ENCODE results near the gene IMPG2.

DNA sequence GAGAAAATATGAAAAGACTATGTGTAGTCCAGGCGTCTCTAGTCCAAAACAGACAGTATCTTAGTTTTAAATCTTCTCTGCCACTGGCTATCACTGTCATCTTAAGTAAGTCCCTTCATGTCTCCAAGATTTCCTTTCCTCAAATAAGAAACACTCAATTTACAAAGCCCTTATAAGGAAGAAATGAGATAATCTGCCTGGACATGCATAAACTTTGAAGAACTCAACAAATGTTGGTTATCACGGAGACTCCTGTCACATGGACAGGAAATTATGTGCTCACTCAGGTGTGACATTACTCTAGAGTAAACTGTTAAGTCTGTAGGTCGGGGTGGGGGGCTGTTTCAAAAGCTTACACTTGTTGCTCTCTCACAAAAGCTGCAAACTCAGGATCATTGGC, 91.9 kb downstream of the IMPG2 start:
- TF ChIP-seq, protein P1, sequence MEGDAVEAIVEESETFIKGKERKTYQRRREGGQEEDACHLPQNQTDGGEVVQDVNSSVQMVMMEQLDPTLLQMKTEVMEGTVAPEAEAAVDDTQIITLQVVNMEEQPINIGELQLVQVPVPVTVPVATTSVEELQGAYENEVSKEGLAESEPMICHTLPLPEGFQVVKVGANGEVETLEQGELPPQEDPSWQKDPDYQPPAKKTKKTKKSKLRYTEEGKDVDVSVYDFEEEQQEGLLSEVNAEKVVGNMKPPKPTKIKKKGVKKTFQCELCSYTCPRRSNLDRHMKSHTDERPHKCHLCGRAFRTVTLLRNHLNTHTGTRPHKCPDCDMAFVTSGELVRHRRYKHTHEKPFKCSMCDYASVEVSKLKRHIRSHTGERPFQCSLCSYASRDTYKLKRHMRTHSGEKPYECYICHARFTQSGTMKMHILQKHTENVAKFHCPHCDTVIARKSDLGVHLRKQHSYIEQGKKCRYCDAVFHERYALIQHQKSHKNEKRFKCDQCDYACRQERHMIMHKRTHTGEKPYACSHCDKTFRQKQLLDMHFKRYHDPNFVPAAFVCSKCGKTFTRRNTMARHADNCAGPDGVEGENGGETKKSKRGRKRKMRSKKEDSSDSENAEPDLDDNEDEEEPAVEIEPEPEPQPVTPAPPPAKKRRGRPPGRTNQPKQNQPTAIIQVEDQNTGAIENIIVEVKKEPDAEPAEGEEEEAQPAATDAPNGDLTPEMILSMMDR (conservative IDR thresholded peaks at IDR 0.05; ENCODE audit: low read depth, low read length), result no peak
- no peak for TF ChIP-seq EZH2 (IDR thresholded peaks at IDR 0.05; ENCODE audit: low read length, unreplicated experiment)
